HCT116 (cell line): ENCODE results near the gene CHRNB1. TPM values are rescaled to one million over a fixed set of nuclear protein-coding genes. Genes with fewer than 3 reads are reported as not detected.

Experiments used
- ATAC-seq: fragments of 200-7000 bp; cut with Tn5 transposase; 2 replicates; pipeline ENCODE4 v1.9.1; 2020; ENCODE audit warnings: mild to moderate bottlenecking, moderate library complexity
- BruUV-seq: library from RNA; stranded (reverse); fragments of 400-500 nt; replicated peaks from 2 replicates; lab custom pipeline; 2021; lab: Mats Ljungman, UMichigan
- CTCF ChIA-PET: fragments of 300-600 bp; sonication (Branson Sonifier 250); formaldehyde crosslinking; loops from one replicate; lab custom pipeline; 2021; ENCODE audit warnings: antibody characterized with exemption; lab: Charles Lee
- POLR2A ChIA-PET: fragments of 300-600, 350-600 bp; sonication (Branson Sonifier 250); formaldehyde crosslinking; loops from one replicate; lab custom pipeline; 2021; ENCODE audit warnings: antibody characterized with exemption; lab: Charles Lee
- RAD21 ChIA-PET, 2 experiments: fragments of 300-600 bp; sonication (Branson Sonifier 250); formaldehyde crosslinking; loops; one replicate each; lab custom pipeline; 2023; ENCODE audit warnings: low total read pairs in 2 of 2; ENCODE audit not compliant: uncharacterized antibody in 2 of 2, unreplicated experiment in 2 of 2, low non-redundant PET in 1 of 2; lab: Charles Lee
- DNase-seq: peaks from one replicate; pipeline ENCODE4 v3.0.0-alpha.2; 2010; ENCODE audit warnings: low read depth, low spot score
- H2AFZ ChIP-seq: fragments of 200-600 bp; shearing (Covaris generic), sonication (generic); 2 replicates; pipeline ENCODE4 v1.6.1; 2017; ENCODE audit warnings: low read depth, mixed run types, mixed read lengths, antibody characterized with exemption, low read length; ENCODE audit not compliant: poor library complexity, severe bottlenecking
- H3K27ac ChIP-seq: 2 replicates; pipeline ENCODE4 v1.5.1; 2012; ENCODE audit warnings: low read depth, low read length
- H3K27me3 ChIP-seq: fragments of 200-600 bp; sonication (generic); 2 replicates; pipeline ENCODE4 v1.6.1; 2016; ENCODE audit warnings: mixed run types, low read length, mixed read lengths; ENCODE audit not compliant: insufficient read depth
- H3K36me3 ChIP-seq, 2 experiments: fragments of 200-500 bp in 1 of 2; fragments of 200-600 bp in 1 of 2; sonication (Bioruptor generic) in 1 of 2; sonication (generic) in 1 of 2; 2 replicates each; pipeline versions ENCODE4 v1.5.1 to v1.6.1; 2014 to 2016; ENCODE audit warnings: low read length in 2 of 2, inconsistent platforms in 1 of 2, mixed read lengths in 1 of 2, mixed run types in 1 of 2; ENCODE audit not compliant: insufficient read depth in 2 of 2, control insufficient read depth in 1 of 2
- H3K4me1 ChIP-seq, 2 experiments: fragments of 200-600 bp in 1 of 2; sonication (generic) in 1 of 2; 2 replicates each; pipeline versions ENCODE4 v1.5.1 to v1.6.1; 2012 to 2017; ENCODE audit warnings: low read length in 2 of 2, inconsistent platforms in 1 of 2, mild to moderate bottlenecking in 1 of 2, mixed read lengths in 1 of 2, mixed run types in 1 of 2, moderate library complexity in 1 of 2; ENCODE audit not compliant: insufficient read depth in 2 of 2, control insufficient read depth in 1 of 2
- H3K4me2 ChIP-seq: fragments of 200-600 bp; sonication (generic); 2 replicates; pipeline ENCODE4 v1.6.1; 2017; ENCODE audit warnings: mixed run types, low read length, mixed read lengths
- H3K4me3 ChIP-seq, 2 experiments: fragments of 200-600 bp in 1 of 2; sonication (generic) in 1 of 2; replicated peaks in 1 of 2; 2 replicates each; pipeline ENCODE4 v1.5.1; 2011 to 2016; ENCODE audit warnings: low read length in 2 of 2, control low read depth in 1 of 2, low read depth in 1 of 2, mild to moderate bottlenecking in 1 of 2, mixed read lengths in 1 of 2, mixed run types in 1 of 2
- H3K79me2 ChIP-seq: fragments of 200-600 bp; sonication (generic); 2 replicates; pipeline ENCODE4 v1.6.1; 2017; ENCODE audit warnings: mild to moderate bottlenecking, mixed run types, low read length, moderate library complexity, mixed read lengths; ENCODE audit not compliant: insufficient read depth
- H3K9ac ChIP-seq: fragments of 200-600 bp; sonication (generic); 2 replicates; pipeline ENCODE4 v1.6.1; 2016; ENCODE audit warnings: low read length, mixed read lengths
- H3K9me2 ChIP-seq: fragments of 200-600 bp; sonication (generic), shearing (Covaris generic); 2 replicates; pipeline ENCODE4 v1.6.1; 2017; ENCODE audit warnings: mixed run types, mild to moderate bottlenecking, moderate library complexity; ENCODE audit not compliant: insufficient read depth
- H3K9me3 ChIP-seq, 2 experiments: fragments of 200-500 bp in 1 of 2; fragments of 200-600 bp in 1 of 2; sonication (Bioruptor generic) in 1 of 2; sonication (generic) in 1 of 2; 2 replicates each; pipeline ENCODE4 v1.6.1; 2014 to 2017; ENCODE audit warnings: low read length in 2 of 2, mixed read lengths in 2 of 2, inconsistent platforms in 1 of 2, low read depth in 1 of 2, mild to moderate bottlenecking in 1 of 2, mixed run types in 1 of 2, moderate library complexity in 1 of 2; ENCODE audit not compliant: control insufficient read depth in 1 of 2, insufficient read depth in 1 of 2
- H4K20me1 ChIP-seq: fragments of 200-600 bp; sonication (generic), shearing (Covaris generic); 2 replicates; pipeline ENCODE4 v1.6.1; 2017; ENCODE audit warnings: mixed run types, mild to moderate bottlenecking, moderate library complexity; ENCODE audit not compliant: insufficient read depth
- CBX3 ChIP-seq: IDR thresholded peaks from 2 replicates; pipeline ENCODE4 v1.6.1; 2012; ENCODE audit warnings: low read depth
- CTCF ChIP-seq, 3 experiments: fragments of 200-600 bp in 1 of 3; sonication (generic) in 1 of 3; IDR thresholded peaks in 2 of 3; conservative IDR thresholded peaks in 1 of 3; 2 replicates each; pipeline ENCODE4 v1.5.1; 2012 to 2017; ENCODE audit warnings: low read depth in 2 of 3, low read length in 2 of 3, antibody characterized with exemption in 1 of 3, borderline replicate concordance in 1 of 3, control low read depth in 1 of 3, mild to moderate bottlenecking in 1 of 3, mixed read lengths in 1 of 3, mixed run types in 1 of 3, moderate library complexity in 1 of 3; ENCODE audit not compliant: insufficient read depth in 1 of 3
- EGR1 ChIP-seq: IDR thresholded peaks from 2 replicates; pipeline ENCODE4 v1.6.1; 2012; ENCODE audit warnings: low read depth
- EZH2phosphoT487 ChIP-seq: fragments of 200-600 bp; IDR thresholded peaks from 2 replicates; pipeline ENCODE4 v1.6.1; 2018; ENCODE audit warnings: antibody characterized with exemption, borderline replicate concordance
- SIN3A ChIP-seq: IDR thresholded peaks from 2 replicates; pipeline ENCODE4 v1.6.1; 2012; ENCODE audit warnings: low read depth
- SP1 ChIP-seq: IDR thresholded peaks from 2 replicates; pipeline ENCODE4 v1.6.1; 2012; ENCODE audit warnings: low read depth
- ZBTB33 ChIP-seq: IDR thresholded peaks from 2 replicates; pipeline ENCODE4 v1.6.1; 2011; ENCODE audit warnings: mild to moderate bottlenecking, low read length, moderate library complexity; ENCODE audit not compliant: insufficient replicate concordance; ENCODE audit errors: extremely low read depth
- intact Hi-C: fragments of 100-400 bp; cut with micrococcal nuclease; formaldehyde crosslinking; loops from 2 replicates; pipeline ENCODE4 v1.10.0; 2022
- total RNA-seq: library from RNA; stranded (reverse); gene quantifications from one replicate; pipeline ENCODE4 v1.2.1, GENCODE V29; 2021; ENCODE audit not compliant: unreplicated experiment

The CHRNB1 gene
- total RNA-seq, 1 experiment from 2014 or later: 10.4 TPM

GRCh38 chr17:7418472-7419152 lies 26.2 kb upstream of the CHRNB1 start (continued):
- no peak for TF ChIP-seq ZBTB33
- TF ChIP-seq CBX3: no peak
- no peak for TF ChIP-seq SIN3A
- TF ChIP-seq, all 23 proteins: peak for 0

GRCh38 chr17:7419819-7420610 lies 24.8 kb upstream of the CHRNB1 start, which contains the start of gene SPEM1:
SPEM1 (plus strand) TSS chr17:7420324; CDS start chr17:7420385, 61 bp downstream.
- H2AFZ ChIP-seq: no peak within 1 kb of the TSS
- no TSS peak for BruUV-seq
- no peaks in the 10 kb centered on the region for H3K9me3 ChIP-seq
- no peaks in the 10 kb centered on the region for H4K20me1 ChIP-seq
- RAD21 ChIA-PET: no interaction called here
- peaks cover 0 to 2% of the 10 kb centered on the region in 2 experiments; a peak in 1 of 4 replicates for H3K36me3 ChIP-seq
- CTCF ChIA-PET: no interaction called here
- intact Hi-C loops: no loop called here
- H3K9me2 ChIP-seq: no peaks in the 10 kb centered on the region
- no peak for ATAC-seq
- no peaks in the 10 kb centered on the region for H3K27me3 ChIP-seq
- H3K79me2 ChIP-seq: no peaks in the 10 kb centered on the region
- DNase-seq: no peak
- no peak within 1 kb of the TSS for H3K4me3 ChIP-seq
- no peaks in the 10 kb centered on the region for H3K4me1 ChIP-seq
- POLR2A ChIA-PET: interaction anchor here (1.7 kb wide), 1 partner anchor 16 kb away, joined by 8 read pairs; the partner anchor contains the start of gene TMEM256
- H3K4me2 ChIP-seq: no peak within 1 kb of the TSS
- H3K27ac ChIP-seq: no peak within 1 kb of the TSS
- no peak within 1 kb of the TSS for H3K9ac ChIP-seq
- TF ChIP-seq EGR1 (no peak), EZH2phosphoT487 (no peak), CBX3 (no peak), CTCF (IDR thresholded peaks at IDR 0.05 in 2 of 3, conservative IDR thresholded peaks at IDR 0.05 in 1 of 3; ENCODE audit: borderline replicate concordance in 1 of 3, insufficient read depth in 1 of 3, low read depth in 2 of 3, low read length in 2 of 3) (no peak), SP1 (no peak), SIN3A (no peak)
